DMS153 treated with DMSO at 0.1 percent for 48 hours (cell line): ENCODE data around the gene TMEM179.
"Not testable (repeated sequence)": the region's sequence is repeated elsewhere in the genome, so short reads cannot be mapped to it uniquely, and the experiment has no call there.

Experiments
- DNase-seq: peaks from one replicate; lab custom pipeline; 2025; ENCODE audit not compliant: unreplicated experiment; lab: John Stamatoyannopoulos, UW

TMEM179 gene

GRCh38 chr14:104604458-104605449 lies at the start of gene TMEM179:
Gene TMEM179 (minus strand): TSS chr14:104604772. CDS start chr14:104604741, 31 bp downstream.
- DNase-seq, result no peak

- no peak for DNase-seq
These were observed 49.5 kb upstream of the TMEM179 start for GRCh38 chr14:104654119-104654518.

- not testable (repeated sequence) for DNase-seq
These were observed 48.8 kb upstream of the TMEM179 start for GRCh38 chr14:104653130-104653920.

GRCh38 chr14:104652386-104652785 lies 47.8 kb upstream of the TMEM179 start:
- no peak for DNase-seq

- no peak for DNase-seq
These were observed 47.3 kb upstream of the TMEM179 start for GRCh38 chr14:104651876-104652260.

GRCh38 chr14:104650981-104651875 lies 46.7 kb upstream of the TMEM179 start:
- no peak for DNase-seq

- no peak for DNase-seq
These were observed 45.7 kb upstream of the TMEM179 start for GRCh38 chr14:104650057-104650980.

GRCh38 chr14:104647467-104648043 lies 43.0 kb upstream of the TMEM179 start:
- no peak for DNase-seq

GRCh38 chr14:104644656-104645378 lies 40.2 kb upstream of the TMEM179 start:
- DNase-seq, result no peak

GRCh38 chr14:104644091-104644635 lies 39.6 kb upstream of the TMEM179 start:
- no peak for DNase-seq

- no peak for DNase-seq
These were observed 38.7 kb upstream of the TMEM179 start for GRCh38 chr14:104643306-104643705.

GRCh38 chr14:104642540-104642868 lies 37.9 kb upstream of the TMEM179 start:
- DNase-seq, result no peak

- no peak for DNase-seq
These were observed 37.4 kb upstream of the TMEM179 start for GRCh38 chr14:104641753-104642539.

- DNase-seq, result no peak
These were observed 36.1 kb upstream of the TMEM179 start for GRCh38 chr14:104640681-104641080.

GRCh38 chr14:104639885-104640548 lies 35.4 kb upstream of the TMEM179 start:
- no peak for DNase-seq

- no peak for DNase-seq
These were observed 34.9 kb upstream of the TMEM179 start for GRCh38 chr14:104639471-104639870.

- DNase-seq, result no peak
These were observed 34.4 kb upstream of the TMEM179 start for GRCh38 chr14:104638927-104639450.
